CD4-positive, alpha-beta T cell treated with Interleukin-1 beta for 1 hour (primary cell): ENCODE data around the gene IQSEC1.

Experiments used
- DNase-seq, 2 donors: peaks; one replicate each; pipeline ENCODE4 v3.0.0-alpha.2; 2020 to 2022

The IQSEC1 gene

DNA sequence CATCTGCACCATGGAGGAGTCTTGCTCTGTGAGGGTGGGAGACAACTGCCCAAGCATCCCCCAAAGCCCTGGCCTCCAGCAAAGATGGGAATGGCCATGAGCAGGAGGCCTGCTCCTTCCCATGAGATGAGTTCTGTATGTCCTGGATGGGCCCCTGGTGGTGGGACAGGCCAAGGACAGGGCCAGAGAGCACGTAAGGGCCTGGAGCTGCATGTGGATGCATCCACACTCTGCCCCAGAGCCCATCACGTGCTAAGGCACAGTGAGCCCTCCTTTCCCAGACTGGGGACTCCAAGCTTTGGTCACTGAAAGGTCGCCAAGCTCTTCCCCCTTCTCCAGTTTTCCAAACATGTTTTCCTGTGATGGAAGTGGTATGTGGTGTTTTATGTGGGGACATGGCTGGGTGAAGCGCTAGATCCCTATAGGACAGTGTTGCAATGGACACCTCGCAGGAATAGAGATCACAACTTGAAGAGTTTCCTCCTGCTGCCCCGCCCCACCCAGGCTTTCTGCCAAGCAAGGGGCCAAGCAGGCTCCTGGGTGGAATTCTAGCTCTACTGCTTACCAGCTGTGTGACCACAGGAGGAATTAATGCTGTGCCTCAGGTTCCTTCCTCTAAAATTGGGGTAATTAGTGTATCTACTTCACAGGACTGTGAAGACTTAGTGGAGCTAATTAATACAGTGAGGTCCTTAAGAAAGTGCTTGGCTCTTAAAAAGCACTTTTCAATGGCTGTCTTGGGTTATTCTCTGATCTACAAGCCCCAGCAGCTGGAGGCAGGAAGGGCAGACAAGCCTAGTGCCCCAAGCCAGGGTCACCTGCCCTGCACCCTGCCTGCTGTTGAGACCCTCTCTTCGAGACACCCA, 125.5 kb downstream of the IQSEC1 start:
- DNase-seq: no peak

DNA sequence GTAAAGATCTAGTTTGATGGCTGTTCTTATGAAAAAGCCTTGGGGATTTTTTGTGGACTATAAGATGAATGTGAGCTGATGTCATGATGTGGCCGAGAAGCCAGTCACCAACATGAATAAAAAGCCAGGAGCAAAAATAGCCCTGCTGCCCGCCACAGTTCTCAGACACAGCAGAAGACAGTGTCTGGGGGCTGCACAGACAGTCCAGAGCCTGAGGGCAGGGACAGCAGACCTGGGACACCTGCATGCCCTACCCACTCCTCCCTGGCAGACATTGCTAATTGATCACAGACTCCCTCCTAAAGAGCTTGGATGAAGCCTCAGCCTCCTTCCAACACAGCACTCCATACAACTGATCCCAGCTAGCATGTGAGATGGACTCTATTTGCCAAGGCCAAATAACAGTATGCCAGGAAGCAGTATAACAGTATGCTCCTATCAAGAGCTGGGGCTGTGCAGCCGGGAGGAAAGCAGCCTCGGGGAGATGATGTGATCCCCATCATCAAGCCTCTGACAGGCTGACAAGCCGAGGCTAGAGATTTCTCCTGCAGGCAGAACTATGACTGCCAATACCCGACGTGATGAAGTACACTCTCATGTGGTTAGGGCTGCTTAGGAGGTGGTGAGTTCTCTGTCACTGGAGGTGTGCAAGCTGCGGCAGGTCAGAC, 126.4 kb downstream of the IQSEC1 start:
- DNase-seq: no peak

DNA sequence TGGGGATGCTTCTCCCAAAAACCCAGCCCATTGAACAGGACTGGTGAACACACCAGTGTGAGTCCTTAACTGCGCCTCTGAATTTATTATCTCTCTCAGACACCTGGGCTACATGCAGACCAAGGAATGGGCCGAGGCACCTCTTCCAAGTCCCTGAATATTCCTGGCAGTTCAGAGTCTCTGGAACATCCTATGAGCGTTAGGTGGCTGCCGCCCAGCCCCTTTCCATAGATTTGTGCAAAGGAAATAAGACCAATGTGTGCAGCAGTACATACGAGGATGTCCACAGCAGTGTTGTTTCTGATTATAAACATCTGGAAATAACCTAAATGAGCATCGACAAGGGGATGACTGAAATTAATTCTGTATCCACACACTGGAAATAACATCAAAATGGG, 127.0 kb downstream of the IQSEC1 start:
- DNase-seq: no peak

DNA sequence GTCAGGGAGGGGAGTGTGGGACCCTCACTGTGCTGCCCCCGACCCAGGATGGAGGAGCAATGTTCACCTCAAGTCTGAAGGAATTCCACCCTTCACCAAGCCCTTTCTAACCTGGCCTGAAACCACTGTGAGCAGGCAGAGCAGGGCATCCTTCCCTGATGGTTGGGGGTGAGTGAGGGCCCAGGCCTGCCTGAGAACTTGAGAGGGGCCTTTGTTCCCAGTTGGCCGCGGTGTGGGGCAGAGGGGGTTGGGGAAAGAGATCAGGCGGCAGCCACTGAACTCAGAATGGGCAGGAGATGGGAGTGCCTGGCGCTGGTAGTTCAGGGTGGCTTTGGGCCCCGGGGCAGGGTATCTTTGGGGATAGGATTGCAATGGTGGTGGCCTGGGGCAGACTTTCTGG, 128.4 kb downstream of the IQSEC1 start:
- DNase-seq: no peak

DNA sequence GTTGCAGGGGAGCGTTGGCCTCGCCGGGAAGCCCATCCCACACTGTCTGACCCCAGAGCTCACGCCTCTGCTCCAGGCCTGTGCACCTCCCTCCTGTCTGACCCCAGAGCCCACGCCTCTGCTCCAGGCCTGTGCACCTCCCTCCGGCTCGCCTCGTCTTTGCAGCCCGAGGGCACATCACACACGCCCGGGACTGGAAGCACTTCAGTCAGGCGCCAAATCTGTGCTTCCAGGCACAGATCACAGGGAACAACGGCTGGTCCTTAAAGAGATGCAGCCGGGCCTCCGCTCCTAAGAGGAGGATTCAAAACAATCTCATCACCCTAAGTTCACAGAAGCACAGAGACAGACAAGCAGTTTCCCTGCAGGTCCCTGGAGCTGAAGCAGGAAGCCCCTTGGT, 128.8 kb downstream of the IQSEC1 start:
- no peak for DNase-seq

DNA sequence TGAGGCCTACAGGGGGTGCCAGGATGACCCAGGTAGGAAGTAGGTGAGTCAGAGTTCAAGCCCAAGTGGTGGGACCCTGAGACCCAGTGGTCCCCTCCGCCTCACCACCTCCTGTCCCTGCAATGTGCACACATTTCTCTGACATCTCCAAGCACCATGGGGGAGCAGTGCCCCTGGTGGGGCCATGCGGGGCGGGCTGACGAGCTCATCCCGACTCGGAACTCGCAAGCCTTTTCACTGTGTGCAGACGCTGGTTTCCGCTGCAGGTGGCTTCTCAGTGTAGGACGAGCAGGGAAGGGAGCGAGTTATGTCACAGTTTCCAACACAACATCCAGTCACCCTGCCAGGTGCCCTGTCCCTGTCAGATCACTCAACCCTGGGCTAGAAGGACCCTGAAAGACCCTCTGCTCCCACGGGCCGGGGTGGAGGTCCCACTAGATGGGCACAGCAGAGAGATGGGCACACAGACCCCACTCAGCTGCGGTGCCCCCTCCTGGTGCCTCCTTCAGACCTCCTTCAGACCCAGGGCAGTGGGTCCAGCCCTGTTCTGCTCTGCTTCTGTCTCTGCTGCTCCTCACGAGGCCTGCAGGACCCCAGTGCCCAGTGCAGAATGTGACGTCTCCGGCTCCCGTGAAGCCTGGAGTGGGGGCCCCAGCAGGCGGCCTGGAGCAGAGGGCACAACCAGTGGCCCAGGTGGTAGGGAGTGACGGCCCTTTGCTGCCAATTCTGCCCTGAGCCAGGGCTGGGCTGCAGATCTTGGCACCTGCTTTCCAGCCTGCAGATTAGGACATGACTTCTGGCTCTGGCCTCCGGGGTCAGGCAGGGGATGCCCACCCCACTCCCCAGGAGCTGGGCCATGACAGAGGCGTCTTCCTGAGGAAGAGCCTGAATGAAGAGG, 129.9 kb downstream of the IQSEC1 start:
- DNase-seq: no peak

DNA sequence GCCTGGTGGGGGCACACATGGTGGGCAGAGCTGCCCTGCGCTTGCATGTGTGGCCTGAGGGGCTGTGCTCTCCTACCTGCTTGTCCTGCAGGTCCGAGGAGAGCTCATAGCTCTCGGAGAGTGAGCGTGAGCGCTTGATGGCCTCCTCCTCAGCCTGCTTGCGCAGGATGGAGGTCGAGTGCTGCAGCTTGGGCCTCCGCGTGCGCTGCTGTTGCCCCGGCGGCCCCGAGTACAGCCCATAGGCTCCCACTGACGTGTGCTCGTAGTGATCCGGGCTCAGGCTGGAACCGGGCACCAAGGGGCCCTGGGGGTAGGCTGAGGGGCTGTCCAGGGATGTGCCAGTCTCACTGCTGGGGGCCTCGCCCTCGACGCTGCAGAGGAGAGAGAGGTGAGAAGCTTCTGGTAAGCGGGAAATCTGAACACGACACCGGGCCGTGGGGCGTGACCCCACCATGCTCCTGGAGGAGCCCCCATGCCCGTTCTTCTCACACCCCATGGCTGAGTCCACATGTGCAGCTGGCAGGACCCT, 131.7 kb downstream of the IQSEC1 start:
- DNase-seq: no peak

DNA sequence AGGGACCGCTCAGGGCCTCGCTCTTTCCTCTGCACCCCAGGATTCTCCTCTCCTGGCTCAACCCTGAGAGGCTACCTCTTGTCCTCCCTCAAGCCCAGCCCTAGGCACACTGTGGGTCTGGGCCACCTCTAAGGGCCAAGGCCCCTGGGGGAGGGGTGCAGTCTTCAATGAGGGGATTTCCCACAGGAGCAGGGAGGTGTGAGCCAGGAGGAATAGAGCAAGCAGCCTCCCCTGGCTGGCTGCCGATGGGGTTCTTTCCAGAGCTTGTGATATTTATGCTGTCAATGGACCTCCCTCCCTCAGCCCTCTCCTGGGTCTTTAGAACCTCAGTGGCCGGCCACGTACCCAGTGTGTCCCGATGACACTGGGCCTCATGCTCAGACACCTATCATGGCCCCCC, 132.4 kb downstream of the IQSEC1 start:
- no peak for DNase-seq

DNA sequence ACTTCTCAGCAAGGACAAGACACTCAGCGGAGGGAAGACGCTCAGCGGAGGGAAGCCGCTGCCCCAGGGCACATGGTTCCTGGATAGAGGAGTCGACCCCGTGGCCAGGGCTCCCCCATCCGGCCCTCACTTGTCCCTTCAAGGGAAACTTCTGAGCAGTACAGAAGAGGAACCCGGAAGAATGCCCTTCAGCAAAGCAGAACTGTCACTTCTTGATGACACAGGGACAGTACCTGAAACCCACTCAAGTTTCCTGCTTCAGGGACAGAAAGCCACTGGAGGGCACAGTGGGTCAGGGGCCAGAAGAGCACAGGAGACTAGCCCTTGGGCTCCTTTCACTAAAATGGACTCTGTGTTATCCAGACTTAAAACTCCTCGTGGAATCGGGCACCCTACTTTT, 134.1 kb downstream of the IQSEC1 start:
- DNase-seq: no peak

DNA sequence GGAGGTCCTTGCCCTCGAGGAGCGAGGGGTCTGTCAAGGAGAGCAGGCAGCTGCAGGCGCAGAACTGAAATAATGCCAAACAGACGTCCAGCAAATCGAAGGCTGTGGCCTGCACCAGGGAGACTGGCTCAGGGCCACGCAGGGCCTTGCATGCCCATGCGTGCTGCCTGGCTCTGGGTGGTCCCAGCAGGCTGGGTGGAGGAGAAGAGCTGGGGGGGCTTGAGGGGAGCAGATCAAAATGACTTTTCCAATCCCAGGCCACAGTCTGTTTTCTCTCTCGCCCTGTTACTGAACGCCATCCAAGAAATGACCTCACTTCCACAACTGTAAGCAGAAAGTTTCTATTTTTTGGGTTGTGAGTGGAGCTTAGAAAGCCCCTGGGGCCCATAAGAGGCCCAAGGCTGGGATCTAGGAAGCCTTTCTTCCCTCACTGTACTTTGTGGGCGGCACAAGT, 134.9 kb downstream of the IQSEC1 start:
- DNase-seq: no peak

DNA sequence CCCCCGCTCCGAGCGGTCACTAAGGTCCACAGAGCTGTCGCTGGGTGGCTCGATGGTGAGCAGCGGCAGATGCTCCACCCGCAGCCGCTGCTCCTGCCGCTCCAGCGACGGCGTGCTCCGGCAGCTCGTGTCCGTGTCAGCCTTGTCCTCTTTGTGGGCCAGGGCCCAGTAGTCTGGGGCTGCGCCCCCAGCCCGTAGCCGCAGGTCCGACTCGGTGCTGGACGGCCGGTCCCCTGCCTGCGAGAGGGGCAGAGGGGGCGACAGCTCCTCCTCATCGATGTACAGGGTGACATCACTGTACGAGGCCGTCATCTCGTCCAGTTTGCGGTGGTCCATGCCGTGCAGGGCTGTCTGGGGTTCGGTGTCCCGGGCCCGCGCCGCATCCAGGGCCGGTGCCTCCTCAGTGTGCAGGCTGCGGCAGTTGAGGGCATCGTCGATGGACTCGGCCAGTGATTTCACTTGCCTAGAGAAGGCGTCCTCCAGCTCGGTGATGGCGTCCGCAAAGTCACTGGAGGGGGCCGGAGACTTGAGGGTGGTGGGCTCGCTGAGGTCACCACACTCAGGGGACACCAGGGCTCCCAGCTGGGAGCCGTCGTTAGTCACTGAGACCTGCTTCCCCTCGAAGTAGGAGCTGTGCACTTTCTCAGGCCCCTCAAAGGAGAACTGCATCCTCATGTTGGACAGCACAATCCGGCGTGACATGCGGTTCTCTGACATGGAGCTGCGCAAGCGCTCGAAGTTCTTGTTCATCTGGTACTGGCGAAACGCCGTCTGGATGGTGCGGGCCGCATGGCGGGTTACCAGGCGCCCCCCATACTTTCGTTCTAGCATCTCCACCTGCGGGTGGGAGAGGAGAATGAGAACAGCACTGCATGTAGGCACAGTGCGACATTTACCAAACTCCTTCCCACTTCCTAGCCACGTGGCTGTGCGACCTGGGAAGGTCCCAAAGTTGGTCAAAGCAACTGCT, 137.1 kb downstream of the IQSEC1 start:
- no peak for DNase-seq

DNA sequence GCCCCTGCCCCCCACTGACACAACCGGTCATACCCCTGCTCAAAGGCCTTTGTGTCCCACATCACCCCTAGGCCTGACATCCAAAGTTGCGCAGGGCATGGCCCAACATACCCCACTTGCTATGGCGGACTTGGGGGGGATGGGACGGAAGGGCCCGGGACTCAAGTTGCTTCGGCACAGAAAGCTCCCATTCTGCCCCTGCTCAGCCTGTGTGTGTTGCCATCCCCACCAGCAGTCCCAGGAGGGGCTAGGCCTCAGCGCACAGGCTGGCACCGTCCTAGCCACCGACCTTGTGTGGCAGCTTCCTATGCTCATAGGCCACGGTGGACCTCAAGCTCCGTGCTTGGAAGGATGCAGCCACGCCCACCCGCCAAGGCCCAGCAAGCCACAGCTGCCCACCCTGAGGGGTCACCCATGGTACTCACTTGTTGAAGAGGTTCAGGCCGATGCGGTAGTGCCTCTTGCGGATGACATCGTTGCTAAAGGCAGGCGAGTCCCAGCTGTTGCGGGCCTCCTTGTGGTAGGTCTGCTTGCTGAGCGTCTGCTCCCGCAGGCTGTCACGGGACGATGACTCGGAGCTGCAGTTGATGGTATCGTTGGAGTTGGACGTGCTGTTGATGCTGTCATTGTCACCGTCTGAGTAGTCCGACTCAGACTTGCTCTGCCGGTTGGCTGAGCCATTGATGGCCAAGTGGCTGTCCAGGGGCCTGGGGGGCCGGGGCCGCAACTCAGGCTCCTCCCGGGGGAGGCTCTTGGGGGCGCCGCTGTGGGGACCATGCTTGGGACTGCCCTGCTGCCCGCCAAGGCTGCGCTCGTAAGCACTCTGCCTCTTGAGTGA, 138.0 kb downstream of the IQSEC1 start:
- no peak for DNase-seq

DNA sequence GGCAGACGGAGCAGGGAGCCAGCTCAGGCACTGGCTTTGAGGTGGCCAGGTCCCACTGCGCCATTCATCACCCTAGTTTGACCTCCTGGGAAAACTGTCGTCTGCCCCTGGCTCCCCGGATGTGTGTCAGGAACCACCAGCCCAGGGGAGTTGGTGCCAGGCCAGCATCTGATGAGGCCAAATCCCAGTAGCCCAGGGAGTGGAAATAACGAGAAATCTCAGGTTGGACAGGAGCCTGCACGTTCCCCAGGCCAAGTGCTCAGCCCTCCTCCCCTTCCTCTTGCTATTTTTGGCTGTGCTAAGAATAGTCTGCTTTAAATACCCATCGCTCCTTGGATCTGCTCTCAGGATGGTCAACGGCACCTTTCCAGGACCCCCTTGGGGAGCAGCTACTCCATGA, 138.8 kb downstream of the IQSEC1 start:
- no peak for DNase-seq

DNA sequence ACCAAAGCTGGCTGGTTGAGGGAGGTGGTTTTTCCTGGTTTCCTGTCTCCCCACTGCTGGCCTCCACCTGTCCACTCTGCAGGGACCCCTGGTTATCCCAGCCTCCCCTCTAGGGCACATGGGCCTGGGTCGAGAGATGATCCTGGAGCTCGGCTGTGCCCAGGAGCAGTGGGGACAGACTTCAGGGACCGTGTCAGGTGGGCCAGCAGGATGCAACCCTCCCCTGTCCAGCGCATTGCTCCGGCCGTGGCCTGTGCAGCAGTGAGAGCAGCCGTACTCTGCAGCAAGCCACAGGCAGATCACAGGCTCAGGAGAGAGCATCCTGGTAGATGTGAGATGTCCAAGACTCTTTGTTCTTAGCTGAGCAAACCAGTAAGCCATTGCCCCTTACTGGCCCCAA, 139.3 kb downstream of the IQSEC1 start:
- DNase-seq: no peak

DNA sequence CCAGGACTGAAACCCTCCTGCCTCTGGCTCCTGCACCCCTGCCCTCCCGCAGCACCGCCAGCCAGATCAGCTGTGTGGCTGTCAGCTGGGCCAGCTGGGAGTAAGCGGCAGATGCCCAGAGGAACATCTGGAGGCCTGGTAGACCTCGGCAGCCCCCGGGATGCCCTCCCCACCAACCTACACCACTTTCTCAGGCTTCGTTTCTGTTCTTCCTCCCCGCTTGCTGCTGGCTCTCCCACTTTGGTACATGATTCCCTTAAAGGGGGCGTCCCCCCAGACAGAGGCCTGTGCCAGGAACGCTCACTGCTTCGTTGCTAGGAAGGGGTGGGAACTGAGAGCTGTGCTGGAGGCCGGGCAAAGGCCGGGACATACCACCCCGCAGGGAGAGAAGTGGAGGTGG, 140.5 kb downstream of the IQSEC1 start:
- no peak for DNase-seq

DNA sequence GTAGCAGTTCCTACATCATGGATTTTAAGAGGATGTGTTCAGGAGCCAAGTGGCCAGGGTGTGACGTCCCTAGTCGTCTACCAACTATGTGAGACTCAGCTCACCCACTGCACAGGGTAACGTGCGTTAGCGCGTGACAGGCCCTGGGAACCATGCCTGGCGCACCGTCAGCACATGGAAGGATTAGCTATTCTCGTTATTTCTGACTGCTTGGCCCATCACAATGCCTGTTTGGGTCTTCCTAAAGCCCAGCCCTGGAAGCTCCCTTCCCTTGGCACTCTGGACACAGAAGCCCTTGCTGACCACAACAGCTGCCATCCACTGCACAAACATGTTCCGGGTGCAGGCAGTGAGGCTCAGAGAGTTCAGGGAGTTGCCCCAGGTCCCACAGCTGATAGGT, 140.9 kb downstream of the IQSEC1 start:
- DNase-seq: no peak

DNA sequence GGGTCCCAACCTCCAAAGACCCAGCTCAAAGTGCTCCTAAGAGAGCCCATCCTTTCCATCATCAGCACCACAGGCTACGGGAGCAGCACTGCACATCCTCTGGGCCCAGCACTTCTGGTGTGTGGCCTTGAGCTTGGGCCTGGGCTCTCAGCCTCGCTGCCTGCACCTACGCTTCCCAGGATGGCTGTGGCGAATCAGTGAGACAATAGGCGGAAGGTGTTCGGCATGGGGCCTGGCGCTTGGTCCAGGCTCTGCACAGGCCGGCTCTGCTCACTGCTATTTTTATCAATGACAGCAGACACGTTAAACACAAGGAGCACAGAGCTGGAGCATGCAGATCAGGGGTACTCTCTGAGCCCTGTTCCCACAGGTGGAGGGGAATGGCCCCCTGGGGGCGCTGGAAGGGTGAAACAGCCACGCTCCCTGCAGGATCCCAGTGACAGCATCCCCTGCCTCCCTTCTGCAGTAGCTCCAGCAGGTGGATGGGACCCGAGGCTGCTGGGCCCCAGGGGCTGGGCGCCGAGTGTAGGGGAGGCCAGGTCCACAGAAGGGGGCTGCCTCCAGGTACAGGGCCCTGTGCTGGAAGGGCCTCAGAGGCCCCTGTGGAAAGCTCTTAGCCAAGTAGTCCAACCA, 141.8 kb downstream of the IQSEC1 start:
- DNase-seq: no peak

DNA sequence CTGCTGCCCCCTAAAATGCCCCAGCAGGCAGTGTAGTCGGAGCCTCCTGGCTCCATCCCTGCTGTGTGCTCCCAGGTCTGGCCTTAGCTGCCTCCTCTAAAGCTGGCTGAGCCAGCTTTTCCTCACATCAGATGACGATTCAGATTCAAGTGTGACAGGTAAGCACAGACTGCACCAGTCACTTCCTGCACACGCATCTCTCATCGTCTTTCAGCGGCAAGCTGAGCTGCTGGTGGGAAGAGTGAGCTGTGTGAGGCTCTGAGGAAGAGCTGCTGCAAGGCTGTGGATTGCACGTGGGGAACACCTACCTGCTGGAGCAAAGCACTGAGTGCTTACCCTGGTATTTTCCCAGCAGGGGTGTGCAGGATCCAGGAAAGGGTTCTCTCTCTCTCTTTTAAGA, 143.4 kb downstream of the IQSEC1 start:
- no peak for DNase-seq

DNA sequence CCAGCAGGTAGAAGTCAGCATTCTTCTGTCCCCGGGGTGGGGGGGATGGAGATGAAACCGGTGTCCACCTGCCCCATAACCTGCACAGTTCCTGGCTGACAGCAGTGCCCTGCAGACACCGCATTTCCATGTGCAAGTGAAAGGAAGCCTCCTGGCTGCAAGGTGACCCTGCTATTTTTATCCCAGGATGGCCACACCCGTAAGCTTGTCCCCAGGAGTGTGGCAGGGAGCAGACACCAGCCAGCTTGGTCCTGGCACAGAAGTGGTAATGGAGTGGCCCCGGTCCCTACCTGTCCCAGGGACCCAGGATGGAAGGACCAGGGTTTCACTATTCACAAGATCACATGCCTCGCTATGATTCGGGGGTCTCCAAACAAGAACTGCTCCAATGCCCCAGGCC, 146.6 kb downstream of the IQSEC1 start:
- DNase-seq: no peak

DNA sequence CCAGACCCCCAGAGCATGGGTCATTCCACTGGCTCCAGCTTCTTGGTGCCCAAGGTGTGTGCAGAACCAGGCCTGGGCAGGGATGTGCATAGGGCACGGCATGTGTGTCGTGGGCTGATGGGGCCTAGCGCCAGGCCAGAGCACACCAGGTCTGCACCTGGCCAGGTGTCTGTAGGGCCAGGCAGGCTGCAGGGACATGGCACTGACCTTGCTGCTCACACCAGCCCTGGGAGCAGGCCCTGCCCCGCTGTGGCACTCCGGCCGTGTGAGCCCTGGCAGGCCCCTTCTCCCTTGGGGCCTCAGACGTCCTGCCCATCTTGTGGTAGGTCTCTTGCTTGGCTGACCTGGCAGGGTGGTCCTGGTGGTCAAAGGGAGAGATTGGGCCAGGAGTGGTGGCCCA, 147.6 kb downstream of the IQSEC1 start:
- no peak for DNase-seq

DNA sequence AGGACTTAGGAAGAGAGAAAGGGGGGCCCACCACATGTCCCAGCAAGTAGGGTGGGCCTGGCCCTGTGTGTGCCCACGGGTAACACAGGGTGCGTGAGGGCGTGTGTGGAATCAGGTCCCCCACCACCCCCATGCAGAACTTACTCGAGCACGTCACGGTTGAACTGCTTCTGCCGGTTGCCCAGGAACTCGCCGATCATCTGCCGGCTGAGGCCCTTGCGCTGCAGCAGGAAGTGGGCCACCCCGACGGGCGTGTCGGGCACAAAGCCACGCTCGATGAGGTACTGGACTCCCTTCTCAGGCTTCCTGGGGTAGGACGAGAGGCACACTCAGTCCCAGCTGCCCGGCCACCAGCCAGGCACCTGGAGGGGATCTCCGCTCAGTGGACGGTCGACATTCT, 148.8 kb downstream of the IQSEC1 start:
- no peak for DNase-seq
